GM19328 (cell line): ENCODE data around the gene FAM107B.
A peak's percentile ranks its signal among the peaks of the same experiment; 100 is the strongest.

Source experiments
- ATAC-seq: cut with Tn5 transposase; IDR thresholded peaks from one replicate; pipeline ENCODE4 v1.9.1; 2021; ENCODE audit warnings: mild to moderate bottlenecking, moderate library complexity; ENCODE audit not compliant: unreplicated experiment

FAM107B gene

DNA sequence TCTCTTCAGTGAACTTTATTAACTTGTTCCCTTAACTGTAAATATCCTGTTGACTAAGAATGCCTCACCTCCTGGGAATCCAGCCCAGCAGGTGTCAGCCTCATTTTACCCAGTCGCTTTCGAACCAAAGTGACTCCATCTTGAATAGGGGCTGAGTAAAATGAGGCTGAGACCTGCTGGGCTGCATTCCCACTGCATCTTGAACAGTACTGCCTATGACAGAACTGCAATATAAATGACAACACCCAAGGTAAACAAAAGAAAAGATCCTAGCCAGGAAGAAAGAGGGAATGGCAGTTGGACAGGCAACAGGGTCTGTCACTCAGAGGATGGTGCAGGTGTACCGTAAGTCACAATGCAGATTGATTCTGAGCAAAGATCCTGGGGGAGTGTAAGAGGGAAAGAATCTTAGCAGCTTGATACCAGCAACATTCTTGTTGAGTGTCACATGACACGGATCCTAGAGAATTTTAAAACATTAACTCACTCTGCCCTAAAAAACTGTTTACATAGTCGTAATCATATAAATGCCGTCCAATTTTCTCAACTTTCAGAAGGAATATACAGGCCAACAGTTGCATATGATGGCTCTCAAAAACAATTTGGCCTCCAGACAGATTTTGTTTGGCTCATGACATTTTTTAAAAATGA, 4.4 kb upstream of the FAM107B start:
- no peak for ATAC-seq

- no peak for ATAC-seq
Observed at GRCh38 chr10:14776546-14776945, 1.8 kb upstream of the FAM107B start.

DNA sequence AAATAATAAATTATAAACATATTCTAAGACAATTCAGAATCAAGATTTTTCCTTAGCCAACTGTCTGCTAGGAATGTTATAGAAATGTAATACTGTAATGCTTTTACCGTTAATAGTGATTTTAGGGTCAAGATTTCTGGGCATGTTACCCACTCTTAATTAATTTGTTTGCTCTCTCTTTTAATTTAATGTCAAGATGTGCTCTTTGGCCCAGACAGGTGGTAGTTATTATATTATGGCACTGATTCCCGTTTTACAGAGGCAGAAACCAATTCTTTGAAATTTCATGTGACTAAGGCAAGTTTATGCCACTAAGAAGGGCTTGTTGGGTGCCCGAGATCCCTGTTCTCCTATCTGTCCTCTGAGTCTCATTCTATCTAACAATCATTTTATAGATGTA, 959 bp upstream of the FAM107B start:
- no peak for ATAC-seq

DNA sequence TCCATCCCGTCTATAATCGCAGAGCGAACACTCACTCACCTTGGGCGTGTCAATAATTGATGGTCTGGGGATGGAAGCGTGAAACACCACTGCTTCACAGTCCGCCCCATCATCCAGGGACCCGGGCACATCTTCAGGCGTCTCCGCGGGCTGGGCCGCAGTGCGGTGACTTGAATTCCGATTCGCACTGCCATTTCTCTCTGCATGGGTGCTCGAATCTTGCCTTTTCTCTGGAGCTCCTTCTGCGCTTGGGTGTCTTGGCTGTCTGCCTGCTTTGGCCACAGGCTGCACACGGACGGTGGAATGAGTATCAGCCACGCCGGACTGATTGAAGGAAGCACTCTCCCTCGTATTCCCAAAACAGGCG, 500 bp downstream of the FAM107B start:
- ATAC-seq = no peak

- no peak for ATAC-seq
Observed at GRCh38 chr10:14773551-14774213, 1.0 kb downstream of the FAM107B start.

GRCh38 chr10:14772399-14772798, 2.3 kb downstream of the FAM107B start:
- ATAC-seq = no peak

- no peak for ATAC-seq
Observed at GRCh38 chr10:14770927-14771326, 3.8 kb downstream of the FAM107B start.

DNA sequence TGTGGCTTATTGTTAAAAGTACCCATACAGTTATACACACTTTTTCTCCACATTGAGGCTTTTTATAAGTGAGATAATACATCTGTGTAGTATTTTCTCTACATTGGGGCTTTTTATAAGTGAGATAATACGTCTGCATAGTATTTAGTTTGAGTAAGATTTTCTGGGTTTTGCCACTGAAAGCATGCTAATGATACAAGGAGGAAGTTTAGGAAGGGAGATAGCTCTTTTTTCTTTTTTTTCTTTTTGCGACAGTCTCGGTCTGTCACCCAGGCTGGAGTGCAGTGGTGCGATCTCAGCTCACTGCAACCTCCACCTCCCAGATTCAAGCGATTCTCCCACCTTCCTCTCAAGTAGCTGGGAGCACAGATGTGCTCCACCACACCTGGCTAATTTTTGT, 13.3 kb downstream of the FAM107B start:
- ATAC-seq = no peak

DNA sequence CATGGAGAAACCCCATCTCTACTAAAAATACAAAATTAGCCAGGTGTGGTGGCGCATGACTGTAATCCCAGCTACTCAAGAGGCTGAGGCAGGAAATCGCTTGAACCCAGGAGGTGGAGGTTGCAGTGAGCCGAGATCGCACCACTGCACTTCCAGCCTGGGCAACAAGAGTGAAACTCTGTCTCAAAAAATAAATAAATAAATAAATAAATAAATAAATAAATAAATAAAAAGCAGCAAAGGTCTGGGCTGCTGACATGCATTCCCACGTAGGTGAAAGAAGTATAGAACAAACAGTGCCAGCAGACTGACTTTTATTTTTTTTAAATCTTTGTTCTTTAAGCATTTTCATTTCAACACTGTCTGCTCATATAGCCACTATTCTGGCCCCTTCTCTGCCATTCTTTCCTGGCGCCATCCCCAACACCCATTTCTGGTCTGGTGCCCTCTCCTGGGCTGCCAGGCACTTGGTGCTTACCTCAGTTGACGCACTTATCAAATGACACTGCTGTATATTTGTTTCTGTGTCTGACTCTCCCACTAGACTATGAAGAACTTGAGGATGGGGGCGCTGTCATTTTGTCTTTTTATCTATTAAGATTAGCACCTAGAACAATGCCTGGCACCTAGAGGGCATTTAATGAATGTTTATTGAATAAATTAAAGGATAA, 15.6 kb downstream of the FAM107B start:
- ATAC-seq = no peak

DNA sequence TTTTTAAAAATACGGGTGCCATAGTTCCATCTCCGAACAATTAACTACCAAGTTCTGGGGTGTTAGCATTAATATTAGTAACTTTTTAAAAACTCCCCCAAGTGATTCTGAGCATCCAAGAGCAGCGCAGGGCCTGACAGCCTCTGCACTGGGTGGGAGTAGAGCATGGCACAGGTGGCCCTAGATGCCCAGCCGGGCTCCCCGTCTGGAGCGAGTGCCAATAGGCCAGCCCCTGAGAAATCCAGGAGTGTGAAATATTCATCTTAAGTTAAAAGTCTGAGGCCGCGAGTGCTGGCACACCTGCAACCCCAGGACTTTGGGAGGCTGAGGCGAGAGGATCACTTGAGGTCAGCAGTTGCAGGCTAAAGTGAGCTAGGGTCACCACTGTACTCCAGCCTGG, 16.2 kb downstream of the FAM107B start:
- ATAC-seq = no peak

DNA sequence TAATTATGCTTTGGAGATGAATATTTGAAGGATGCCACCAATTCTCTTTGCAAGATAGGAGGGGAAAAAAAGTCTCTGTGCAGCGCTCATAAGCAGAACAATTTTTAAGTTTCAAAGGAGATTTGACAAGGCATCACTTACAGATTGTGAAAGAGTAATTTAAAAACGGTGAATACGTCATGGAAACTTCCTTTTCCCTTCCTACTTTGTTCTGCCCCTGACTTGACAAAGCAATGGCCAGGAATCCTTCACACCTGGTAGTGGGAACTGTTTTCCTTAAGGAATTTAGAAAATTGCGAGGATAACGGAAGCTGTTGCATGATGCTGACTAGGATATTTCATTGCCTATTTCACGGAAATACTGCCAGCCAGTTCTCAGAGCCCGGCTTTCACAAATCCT, 16.7 kb downstream of the FAM107B start:
- no peak for ATAC-seq

DNA sequence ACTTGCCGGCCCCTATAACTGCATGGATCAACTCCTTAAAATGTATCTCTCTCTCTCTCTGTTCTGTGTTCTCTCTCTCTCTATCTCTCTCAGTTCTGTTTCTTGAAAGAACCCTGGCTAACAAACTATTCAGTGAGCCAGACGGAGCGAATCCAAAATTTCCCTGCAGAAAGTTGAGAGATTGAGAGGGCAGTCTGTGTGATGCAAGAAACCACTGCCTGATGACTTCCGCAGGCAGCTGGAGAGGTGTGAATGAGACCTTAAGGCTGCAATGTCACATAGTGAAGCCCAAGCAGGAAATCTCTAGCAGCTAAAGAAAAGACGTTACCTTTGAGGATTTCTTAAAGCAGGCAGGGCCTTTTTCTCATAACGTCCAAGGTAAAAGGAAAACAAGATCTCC, 17.3 kb downstream of the FAM107B start:
- ATAC-seq = no peak

- no peak for ATAC-seq
Observed at GRCh38 chr10:14753441-14753840, 21.3 kb downstream of the FAM107B start.

GRCh38 chr10:14751921-14752320, 22.8 kb downstream of the FAM107B start:
- ATAC-seq = no peak

- ATAC-seq = peak; percentile 61
Observed at GRCh38 chr10:14751014-14751896, 23.4 kb downstream of the FAM107B start.

GRCh38 chr10:14749070-14749809, 25.5 kb downstream of the FAM107B start:
- ATAC-seq = no peak

DNA sequence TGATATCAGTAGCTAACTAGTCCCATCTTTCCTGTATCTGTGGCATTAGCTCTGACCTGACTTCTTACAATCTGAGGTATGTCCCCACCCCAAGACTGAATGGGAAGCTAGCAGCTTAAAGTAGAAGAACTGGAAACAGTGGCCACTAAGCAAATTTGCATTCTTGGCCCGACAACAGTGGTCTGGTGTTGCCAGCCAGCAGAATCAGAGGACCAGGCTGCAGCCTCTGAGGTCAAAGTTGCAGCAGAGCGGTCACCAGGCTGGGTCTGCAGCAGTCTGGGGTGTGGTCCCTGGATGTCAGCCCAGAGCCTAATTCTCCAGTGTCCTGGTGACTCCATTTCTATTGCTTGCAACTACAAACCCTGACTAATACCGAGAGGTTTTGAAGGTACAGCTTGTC, 26.3 kb downstream of the FAM107B start:
- ATAC-seq = no peak

DNA sequence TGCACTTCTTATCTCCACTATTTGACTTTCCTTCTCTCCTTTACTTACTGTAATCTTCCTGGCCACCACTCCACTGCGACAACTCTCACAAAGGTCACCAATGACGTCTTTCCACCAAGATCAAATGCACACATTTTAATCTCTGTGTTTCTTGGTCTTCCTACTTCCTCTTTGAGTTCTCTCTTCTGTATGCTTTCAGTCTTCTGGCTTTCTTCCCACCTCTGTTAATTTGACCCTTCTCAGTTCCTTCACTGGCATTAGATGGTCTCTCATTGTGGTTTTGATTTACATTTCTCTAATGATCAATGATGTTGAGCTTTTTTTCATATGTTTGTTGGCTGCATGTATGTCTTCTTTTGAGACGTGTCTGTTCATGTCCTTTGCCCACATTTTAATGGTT, 31.9 kb downstream of the FAM107B start:
- peak; percentile 47 for ATAC-seq

GRCh38 chr10:14742382-14742781, 32.3 kb downstream of the FAM107B start:
- ATAC-seq = no peak

- no peak for ATAC-seq
Observed at GRCh38 chr10:14740684-14741247, 33.9 kb downstream of the FAM107B start.
